ENCODE results near the gene COL21A1.

The COL21A1 gene

GRCh38 chr6:56076033-56076432 is 171.3 kb downstream of the COL21A1 start:
- Histone ChIP-seq H3K27me3 (replicated peaks; ENCODE audit: control insufficient read depth, insufficient read depth, low read length) (no peaks in the 10 kb centered on the region), H3K4me3 (ENCODE audit: low read length) (peak overlapping the region; percentile 58), H3K4me1 (ENCODE audit: control insufficient read depth, insufficient read depth, low read length) (peaks cover 48% of the 10 kb centered on the region), H3K9me3 (ENCODE audit: control insufficient read depth, low read length) (peaks cover 18% of the 10 kb centered on the region), H3K36me3 (ENCODE audit: control insufficient read depth, insufficient read depth, low read length, severe bottlenecking) (peaks cover 5% of the 10 kb centered on the region), H3K9ac (ENCODE audit: low read length) (no peak overlapping the region)
- no peak for DNase-seq (ENCODE audit: low read depth)

DNA sequence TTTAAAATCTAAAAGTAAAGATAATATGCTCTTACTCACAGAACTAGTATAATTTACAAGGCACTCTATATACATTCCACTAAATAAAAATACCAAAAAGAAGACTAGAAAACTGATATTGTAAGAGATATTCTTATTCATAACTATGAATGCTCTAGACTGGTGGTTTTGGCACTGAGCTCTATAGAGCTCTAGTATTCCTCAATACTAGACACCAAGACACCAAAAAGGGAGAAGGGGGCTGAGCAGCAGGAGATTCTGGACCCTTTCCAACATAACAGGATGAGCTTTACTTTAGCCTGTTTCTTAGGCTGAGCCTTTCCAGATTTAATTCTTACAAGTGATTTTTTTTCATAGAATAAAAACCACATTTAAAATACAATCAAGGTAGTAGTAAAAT is 173.6 kb downstream of the COL21A1 start:
- Histone ChIP-seq H3K4me1 (ENCODE audit: control insufficient read depth, insufficient read depth, low read length) (peaks cover 27% of the 10 kb centered on the region), H3K9me3 (ENCODE audit: control insufficient read depth, low read length) (peaks cover 18% of the 10 kb centered on the region), H3K36me3 (ENCODE audit: control insufficient read depth, insufficient read depth, low read length, severe bottlenecking) (peaks cover 5% of the 10 kb centered on the region), H3K4me3 (ENCODE audit: low read length) (peak overlapping the region; percentile 70), H3K27me3 (replicated peaks; ENCODE audit: control insufficient read depth, insufficient read depth, low read length) (no peaks in the 10 kb centered on the region), H3K9ac (ENCODE audit: low read length) (peak overlapping the region; percentile 87)
- DNase-seq (ENCODE audit: low read depth), result peak; percentile 56

GRCh38 chr6:56073315-56073714 is 174.1 kb downstream of the COL21A1 start:
- Histone ChIP-seq H3K9ac (ENCODE audit: low read length) (peak overlapping the region; percentile 87), H3K27me3 (replicated peaks; ENCODE audit: control insufficient read depth, insufficient read depth, low read length) (no peaks in the 10 kb centered on the region), H3K9me3 (ENCODE audit: control insufficient read depth, low read length) (peaks cover 18% of the 10 kb centered on the region)

GRCh38 chr6:56072856-56073255 is 174.5 kb downstream of the COL21A1 start:
- Histone ChIP-seq H3K4me1 (ENCODE audit: control insufficient read depth, insufficient read depth, low read length) (peaks cover 27% of the 10 kb centered on the region), H3K4me3 (ENCODE audit: low read length) (peak overlapping the region; percentile 70), H3K27me3 (replicated peaks; ENCODE audit: control insufficient read depth, insufficient read depth, low read length) (no peaks in the 10 kb centered on the region), H3K9me3 (ENCODE audit: control insufficient read depth, low read length) (peaks cover 18% of the 10 kb centered on the region), H3K9ac (ENCODE audit: low read length) (peak overlapping the region; percentile 87), H3K36me3 (ENCODE audit: control insufficient read depth, insufficient read depth, low read length, severe bottlenecking) (peaks cover 5% of the 10 kb centered on the region)
- peak; percentile 80 for DNase-seq (ENCODE audit: low read depth)

More at GRCh38 chr6:56073315-56073714, 174.1 kb downstream of the COL21A1 start:
- peak overlapping the region; percentile 70 for H3K4me3 ChIP-seq (ENCODE audit: low read length)
- H3K4me1 ChIP-seq (ENCODE audit: control insufficient read depth, insufficient read depth, low read length), result peaks cover 27% of the 10 kb centered on the region
- peaks cover 5% of the 10 kb centered on the region for H3K36me3 ChIP-seq (ENCODE audit: control insufficient read depth, insufficient read depth, low read length, severe bottlenecking)
- peak; percentile 69 for DNase-seq (ENCODE audit: low read depth)

- H3K36me3 ChIP-seq (ENCODE audit: control insufficient read depth, insufficient read depth, low read length, severe bottlenecking), result no peaks in the 10 kb centered on the region
- H3K27me3 ChIP-seq (replicated peaks; ENCODE audit: control insufficient read depth, insufficient read depth, low read length), result no peaks in the 10 kb centered on the region
- H3K9me3 ChIP-seq (ENCODE audit: control insufficient read depth, low read length), result no peaks in the 10 kb centered on the region
- H3K9ac ChIP-seq (ENCODE audit: low read length), result no peak overlapping the region
- H3K4me1 ChIP-seq (ENCODE audit: control insufficient read depth, insufficient read depth, low read length), result no peaks in the 10 kb centered on the region
- no peak overlapping the region for H3K4me3 ChIP-seq (ENCODE audit: low read length)
- DNase-seq (ENCODE audit: low read depth), result no peak
Observed at GRCh38 chr6:56065408-56065807, 182.0 kb downstream of the COL21A1 start.

- Histone ChIP-seq H3K9me3 (ENCODE audit: control insufficient read depth, low read length) (no peaks in the 10 kb centered on the region), H3K4me3 (ENCODE audit: low read length) (no peak overlapping the region), H3K27me3 (replicated peaks; ENCODE audit: control insufficient read depth, insufficient read depth, low read length) (no peaks in the 10 kb centered on the region), H3K4me1 (ENCODE audit: control insufficient read depth, insufficient read depth, low read length) (no peaks in the 10 kb centered on the region), H3K36me3 (ENCODE audit: control insufficient read depth, insufficient read depth, low read length, severe bottlenecking) (no peaks in the 10 kb centered on the region), H3K9ac (ENCODE audit: low read length) (no peak overlapping the region)
- DNase-seq (ENCODE audit: low read depth), result peak; percentile 53
Observed at GRCh38 chr6:56062836-56063235, 184.5 kb downstream of the COL21A1 start.

DNA sequence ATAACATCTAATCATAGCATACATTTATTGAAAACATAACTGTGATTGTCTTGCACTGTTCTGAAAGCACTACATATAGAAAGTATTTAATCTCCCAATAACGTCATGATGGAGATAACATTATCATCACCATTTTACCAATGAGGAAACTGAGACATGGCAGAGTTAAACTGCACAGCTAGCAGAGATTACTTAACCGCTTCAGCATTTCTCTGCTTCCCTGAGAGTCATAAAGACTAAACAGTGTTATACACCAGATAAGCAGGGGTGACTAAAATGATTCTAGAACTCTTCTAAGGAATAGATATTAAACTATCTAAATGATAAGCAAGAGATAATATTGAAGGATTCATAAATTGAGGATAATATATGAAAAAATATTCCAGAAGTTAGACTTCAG is 188.7 kb downstream of the COL21A1 start:
- H3K4me1 ChIP-seq (ENCODE audit: control insufficient read depth, insufficient read depth, low read length), result no peaks in the 10 kb centered on the region
- no peaks in the 10 kb centered on the region for H3K27me3 ChIP-seq (replicated peaks; ENCODE audit: control insufficient read depth, insufficient read depth, low read length)
- H3K4me3 ChIP-seq (ENCODE audit: low read length), result no peak overlapping the region
- H3K36me3 ChIP-seq (ENCODE audit: control insufficient read depth, insufficient read depth, low read length, severe bottlenecking), result no peaks in the 10 kb centered on the region
- no peak overlapping the region for H3K9ac ChIP-seq (ENCODE audit: low read length)
- no peaks in the 10 kb centered on the region for H3K9me3 ChIP-seq (ENCODE audit: control insufficient read depth, low read length)
- DNase-seq (ENCODE audit: low read depth), result no peak

GRCh38 chr6:56055081-56055704 is 192.2 kb downstream of the COL21A1 start:
- no peaks in the 10 kb centered on the region for H3K36me3 ChIP-seq (ENCODE audit: control insufficient read depth, insufficient read depth, low read length, severe bottlenecking)
- H3K4me3 ChIP-seq (ENCODE audit: low read length), result no peak overlapping the region
- no peaks in the 10 kb centered on the region for H3K9me3 ChIP-seq (ENCODE audit: control insufficient read depth, low read length)
- DNase-seq (ENCODE audit: low read depth), result peak; percentile 75
- peaks cover 10% of the 10 kb centered on the region for H3K4me1 ChIP-seq (ENCODE audit: control insufficient read depth, insufficient read depth, low read length)
- no peak overlapping the region for H3K9ac ChIP-seq (ENCODE audit: low read length)
- no peaks in the 10 kb centered on the region for H3K27me3 ChIP-seq (replicated peaks; ENCODE audit: control insufficient read depth, insufficient read depth, low read length)

DNA sequence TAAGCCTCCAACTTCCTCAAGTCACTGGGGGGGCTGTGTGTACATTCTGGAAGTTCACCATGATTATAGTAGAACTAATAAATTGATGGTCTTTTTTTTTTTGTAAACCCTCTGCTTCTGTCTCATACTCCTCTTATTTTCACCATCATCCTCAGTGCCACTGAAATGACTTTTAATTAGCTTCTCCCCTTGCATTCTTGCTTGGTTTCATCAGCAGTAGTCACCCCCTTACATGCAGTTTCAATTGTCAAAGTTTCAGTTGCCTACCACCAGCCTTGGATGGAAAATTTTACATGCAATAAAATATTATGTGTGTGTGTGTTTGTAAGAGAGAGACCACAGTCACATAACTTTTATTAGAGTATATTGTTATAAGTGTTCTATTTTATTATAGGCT is 196.2 kb downstream of the COL21A1 start:
- H3K4me3 ChIP-seq (ENCODE audit: low read length), result no peak overlapping the region
- no peak for DNase-seq (ENCODE audit: low read depth)
- no peaks in the 10 kb centered on the region for H3K27me3 ChIP-seq (replicated peaks; ENCODE audit: control insufficient read depth, insufficient read depth, low read length)
- H3K36me3 ChIP-seq (ENCODE audit: control insufficient read depth, insufficient read depth, low read length, severe bottlenecking), result no peaks in the 10 kb centered on the region
- H3K4me1 ChIP-seq (ENCODE audit: control insufficient read depth, insufficient read depth, low read length), result peaks cover 19% of the 10 kb centered on the region
- H3K9me3 ChIP-seq (ENCODE audit: control insufficient read depth, low read length), result no peaks in the 10 kb centered on the region
- H3K9ac ChIP-seq (ENCODE audit: low read length), result no peak overlapping the region

DNA sequence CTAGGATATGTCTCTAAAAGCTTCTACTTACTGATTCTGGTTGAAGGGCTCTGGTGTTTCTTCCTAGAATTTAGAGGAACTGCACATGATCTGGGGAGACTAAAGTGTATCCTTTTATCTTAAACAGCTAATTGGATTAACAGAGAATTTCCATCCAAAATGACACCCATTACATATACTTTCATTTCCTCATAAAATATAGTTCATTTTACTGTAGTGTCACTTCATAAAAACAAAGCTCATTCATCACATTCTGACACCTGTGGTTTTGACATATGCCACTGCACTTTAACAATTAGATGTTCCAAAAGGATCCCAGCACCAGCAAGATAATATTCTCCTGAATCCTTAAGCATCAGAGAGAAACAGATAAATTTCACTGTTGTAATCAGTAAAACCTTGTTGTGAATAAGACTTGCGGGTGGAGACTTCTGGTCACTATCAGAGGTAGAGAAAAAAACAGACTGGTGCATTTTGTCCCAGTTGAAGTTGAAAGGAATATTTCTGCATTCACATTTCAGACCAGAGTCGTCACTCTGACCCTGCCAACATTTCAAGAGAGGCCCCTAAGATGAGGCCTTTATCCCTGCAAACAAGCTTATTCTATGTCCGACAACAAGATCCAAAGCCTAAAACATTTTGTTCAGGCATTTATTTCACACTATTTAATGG is 196.7 kb downstream of the COL21A1 start:
- peaks cover 19% of the 10 kb centered on the region for H3K4me1 ChIP-seq (ENCODE audit: control insufficient read depth, insufficient read depth, low read length)
- no peaks in the 10 kb centered on the region for H3K27me3 ChIP-seq (replicated peaks; ENCODE audit: control insufficient read depth, insufficient read depth, low read length)

GRCh38 chr6:56048601-56049000 is 198.8 kb downstream of the COL21A1 start:
- H3K36me3 ChIP-seq (ENCODE audit: control insufficient read depth, insufficient read depth, low read length, severe bottlenecking), result no peaks in the 10 kb centered on the region
- no peak overlapping the region for H3K4me3 ChIP-seq (ENCODE audit: low read length)
- H3K9ac ChIP-seq (ENCODE audit: low read length), result no peak overlapping the region

More for the DNA sequence above, 196.7 kb downstream of the COL21A1 start:
- Histone ChIP-seq H3K36me3 (ENCODE audit: control insufficient read depth, insufficient read depth, low read length, severe bottlenecking) (no peaks in the 10 kb centered on the region), H3K9ac (ENCODE audit: low read length) (no peak overlapping the region), H3K9me3 (ENCODE audit: control insufficient read depth, low read length) (no peaks in the 10 kb centered on the region), H3K4me3 (ENCODE audit: low read length) (no peak overlapping the region)
- no peak for DNase-seq (ENCODE audit: low read depth)

More at GRCh38 chr6:56048601-56049000, 198.8 kb downstream of the COL21A1 start:
- DNase-seq (ENCODE audit: low read depth), result no peak
- Histone ChIP-seq H3K4me1 (ENCODE audit: control insufficient read depth, insufficient read depth, low read length) (peaks cover 19% of the 10 kb centered on the region), H3K9me3 (ENCODE audit: control insufficient read depth, low read length) (no peaks in the 10 kb centered on the region), H3K27me3 (replicated peaks; ENCODE audit: control insufficient read depth, insufficient read depth, low read length) (no peaks in the 10 kb centered on the region)

Data from adipocyte (in vitro differentiated cells).